ENCODE measurements around the gene STXBP6. TPM values are rescaled to one million over a fixed set of nuclear protein-coding genes. Genes with fewer than 3 reads are reported as not detected.
A peak's percentile ranks its signal among the peaks of the same experiment; 100 is the strongest.

STXBP6 gene
- total and polyA plus RNA-seq, 2 of the 13 experiments (the other 11 are each of a cell fraction or from before 2014, with no cell fraction given): 35.3 to 42.8 TPM

DNA sequence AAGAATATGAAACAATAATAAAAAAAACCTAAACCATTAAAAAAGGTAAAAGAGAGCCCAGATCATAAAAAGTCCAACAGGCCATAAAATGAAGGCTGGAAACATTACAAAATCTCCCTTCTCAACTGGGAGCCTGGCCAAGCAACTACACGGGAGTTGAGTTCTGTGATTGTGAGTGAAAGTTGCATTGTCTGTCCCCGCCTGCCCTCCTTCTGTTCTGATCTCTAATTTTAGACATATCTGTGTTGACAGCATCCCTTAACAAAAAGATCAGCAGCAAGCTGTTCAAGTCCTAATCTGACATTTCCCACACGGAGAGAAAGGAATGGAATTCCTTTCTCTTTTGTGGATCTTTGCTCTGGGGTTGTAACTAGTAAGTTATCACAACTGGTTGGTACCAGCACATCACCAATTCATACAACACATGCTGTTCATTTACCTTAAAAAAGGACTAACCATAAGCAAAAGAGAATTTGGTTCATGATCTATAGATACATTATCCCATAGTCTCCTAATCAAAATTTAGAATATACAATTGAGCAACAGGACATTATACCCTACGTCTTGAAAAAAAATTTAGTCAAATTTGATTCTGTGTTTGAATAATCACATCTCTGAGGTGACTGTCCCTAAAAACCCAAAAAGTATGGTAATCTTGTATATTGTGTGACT lies 210.9 kb downstream of the STXBP6 start (continued):
- TF ChIP-seq ATF5 (CRISPR knock-in tag; IDR thresholded peaks at IDR 0.05; ENCODE audit: low read depth) (0 out of 2 replicates have a peak, but pooled peaks have one; percentile 43), MATR3 (CRISPR knock-in tag; IDR thresholded peaks at IDR 0.05) (no peak), ZFP36L2 (CRISPR knock-in tag; IDR thresholded peaks at IDR 0.05) (no peak), ZNF33A (CRISPR knock-in tag; IDR thresholded peaks at IDR 0.05; ENCODE audit: borderline replicate concordance) (no peak), NCOA5 (CRISPR knock-in tag; IDR thresholded peaks at IDR 0.05) (no peak; the same call in 1 of the 2 replicates), ZNF326 (CRISPR knock-in tag; IDR thresholded peaks at IDR 0.05; ENCODE audit: borderline replicate concordance) (no peak), ZNF800 (CRISPR knock-in tag; IDR thresholded peaks at IDR 0.05) (no peak), PAX8 (CRISPR knock-in tag; IDR thresholded peaks at IDR 0.05; ENCODE audit: borderline replicate concordance) (no peak), SOX13 (IDR thresholded peaks at IDR 0.05) (no peak), SOX13 (CRISPR knock-in tag; conservative IDR thresholded peaks at IDR 0.05 in 1 of 2, IDR thresholded peaks at IDR 0.05 in 1 of 2) (peak in 1 of 2 experiments; percentile 34; a peak in 1 of 4 replicates), ZMAT3 (CRISPR knock-in tag; conservative IDR thresholded peaks at IDR 0.05) (no peak; the same call in 1 of the 2 replicates), XRCC5 (optimal IDR thresholded peaks at IDR 0.05; ENCODE audit: low read length) (no peak), MAFK (conservative IDR thresholded peaks at IDR 0.05 in 1 of 2, IDR thresholded peaks at IDR 0.05 in 1 of 2; ENCODE audit: low read length in 2 of 2) (no peak), MTERF4 (CRISPR knock-in tag; IDR thresholded peaks at IDR 0.05) (no peak), ZBTB49 (CRISPR knock-in tag; IDR thresholded peaks at IDR 0.05; ENCODE audit: borderline replicate concordance) (0 out of 2 replicates have a peak, but pooled peaks have one; percentile 31), MLXIP (CRISPR knock-in tag; IDR thresholded peaks at IDR 0.05; ENCODE audit: borderline replicate concordance) (no peak)
- TF ChIP-seq, protein P1, sequence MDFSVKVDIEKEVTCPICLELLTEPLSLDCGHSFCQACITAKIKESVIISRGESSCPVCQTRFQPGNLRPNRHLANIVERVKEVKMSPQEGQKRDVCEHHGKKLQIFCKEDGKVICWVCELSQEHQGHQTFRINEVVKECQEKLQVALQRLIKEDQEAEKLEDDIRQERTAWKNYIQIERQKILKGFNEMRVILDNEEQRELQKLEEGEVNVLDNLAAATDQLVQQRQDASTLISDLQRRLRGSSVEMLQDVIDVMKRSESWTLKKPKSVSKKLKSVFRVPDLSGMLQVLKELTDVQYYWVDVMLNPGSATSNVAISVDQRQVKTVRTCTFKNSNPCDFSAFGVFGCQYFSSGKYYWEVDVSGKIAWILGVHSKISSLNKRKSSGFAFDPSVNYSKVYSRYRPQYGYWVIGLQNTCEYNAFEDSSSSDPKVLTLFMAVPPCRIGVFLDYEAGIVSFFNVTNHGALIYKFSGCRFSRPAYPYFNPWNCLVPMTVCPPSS (IDR thresholded peaks at IDR 0.05): no peak

Data from HepG2 (cell line).